HG03108 (cell line): Measurements from ENCODE around the gene ELOVL7.
"Not testable (repeated sequence)": the region's sequence is repeated elsewhere in the genome, so short reads cannot be mapped to it uniquely, and the experiment has no call there.

Source experiments
- ATAC-seq: cut with Tn5 transposase; IDR thresholded peaks from one replicate; pipeline ENCODE4 v1.9.1; 2021; ENCODE audit warnings: moderate library complexity; ENCODE audit not compliant: unreplicated experiment

ELOVL7 gene

DNA sequence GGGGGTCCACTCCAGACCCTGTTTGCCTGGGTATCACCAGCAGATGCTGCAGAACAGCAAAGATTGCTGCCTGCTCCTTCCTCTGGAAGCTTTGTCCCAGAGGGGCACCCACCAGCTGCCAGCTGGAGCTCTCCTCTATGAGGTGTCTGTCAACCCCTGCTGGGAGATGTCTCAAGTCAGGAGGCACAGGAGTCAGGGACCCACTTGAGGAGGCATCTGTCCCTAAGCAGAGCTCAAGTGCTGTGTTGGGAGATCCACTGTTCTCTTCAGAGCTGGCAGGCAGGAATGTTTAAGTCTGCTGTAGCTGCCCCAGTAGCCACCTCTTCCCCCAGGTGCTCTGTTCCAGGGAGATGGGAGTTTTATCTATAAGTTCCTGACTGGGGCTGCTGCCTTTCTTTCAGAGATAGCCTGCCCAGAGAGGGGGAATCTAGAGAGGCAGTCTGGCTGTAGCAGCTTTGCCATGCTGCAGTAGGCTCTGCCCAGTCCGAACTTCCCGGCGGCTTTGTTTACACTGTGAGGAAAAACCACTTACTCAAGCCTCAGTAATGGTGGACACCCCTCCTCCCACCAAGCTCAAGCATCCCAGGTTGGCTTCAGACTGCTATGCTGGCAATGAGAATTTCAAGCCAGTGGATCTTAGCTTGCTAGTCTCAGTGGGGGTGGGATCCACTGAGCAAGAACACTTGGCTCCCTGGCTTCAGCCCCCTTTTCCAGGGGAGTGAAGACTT, 128.7 kb downstream of the ELOVL7 start:
- ATAC-seq: not testable (repeated sequence)

DNA sequence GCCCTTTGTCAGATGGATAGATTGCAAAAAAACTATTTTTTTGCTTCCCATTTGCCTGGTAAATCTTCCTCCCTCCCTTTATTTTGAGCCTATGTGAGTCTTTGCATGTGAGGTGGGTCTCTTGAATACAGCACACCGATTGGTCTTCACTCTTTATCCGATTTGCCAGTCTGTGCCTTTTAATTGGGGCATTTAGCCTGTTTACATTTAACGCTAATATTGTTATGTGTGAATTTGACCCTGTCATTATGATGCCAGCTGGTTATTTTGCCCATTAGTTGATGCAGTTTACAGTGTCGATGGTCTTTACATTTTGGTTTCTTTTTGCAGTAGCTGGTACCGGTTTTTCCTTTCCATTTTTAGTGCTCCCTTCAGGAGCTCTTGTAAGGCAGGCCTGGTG, 131.1 kb downstream of the ELOVL7 start:
- no peak for ATAC-seq

DNA sequence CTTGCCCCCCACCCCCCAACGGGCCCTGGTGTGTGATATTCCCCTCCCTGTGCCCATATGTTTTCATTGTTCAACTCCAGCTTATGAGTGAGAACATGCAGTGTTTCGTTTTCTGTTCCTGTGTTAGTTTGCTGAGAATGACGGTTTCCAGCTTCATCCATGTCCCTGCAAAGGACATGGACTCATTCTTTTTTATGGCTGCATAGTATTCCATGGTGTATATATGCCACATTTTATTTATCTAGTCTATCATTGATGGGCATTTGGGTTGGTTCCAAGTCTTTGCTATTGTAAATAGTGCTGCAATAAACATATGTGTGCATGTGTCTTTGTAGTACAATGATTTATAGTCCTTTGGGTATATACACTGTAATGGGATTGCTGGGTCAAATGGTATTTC, 132.2 kb downstream of the ELOVL7 start:
- ATAC-seq: not testable (repeated sequence)

DNA sequence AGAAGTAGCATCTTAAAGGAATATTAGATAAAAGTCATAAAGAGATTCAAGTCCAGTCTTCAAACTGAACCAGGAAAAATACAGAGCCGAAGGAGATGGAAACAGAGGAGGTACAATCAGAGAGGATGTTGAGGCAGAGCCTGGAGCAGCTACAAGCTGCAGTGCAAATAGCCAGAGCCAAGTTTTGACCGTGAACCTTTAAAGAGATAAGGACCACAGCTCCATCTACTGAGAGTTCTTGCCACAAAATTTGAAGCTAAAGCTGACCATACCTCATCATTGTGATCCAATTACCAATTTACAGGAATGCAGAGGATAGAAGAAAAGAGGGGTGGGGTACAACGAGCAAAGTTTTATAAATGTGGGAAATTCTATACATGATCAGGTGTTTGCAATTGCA, 133.7 kb downstream of the ELOVL7 start:
- no peak for ATAC-seq

DNA sequence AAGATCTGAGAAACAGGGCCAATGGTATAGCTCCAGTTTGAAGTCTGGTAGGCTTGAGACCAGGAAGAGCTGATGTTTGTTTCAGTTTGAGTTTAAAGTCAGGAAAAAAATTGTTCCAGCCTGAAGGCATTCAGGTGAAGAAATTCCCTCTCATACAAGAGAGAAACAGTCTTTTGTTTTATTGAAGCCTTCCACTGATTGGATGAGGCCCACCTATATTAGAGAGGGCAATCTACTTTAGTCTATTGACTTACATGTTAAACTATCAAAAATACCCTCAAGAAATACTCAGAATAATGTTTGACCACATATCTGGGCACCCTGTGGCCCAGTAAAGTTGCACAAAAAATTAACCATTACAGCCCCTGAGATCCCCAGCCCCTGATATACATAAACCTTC, 138.9 kb downstream of the ELOVL7 start:
- no peak for ATAC-seq

DNA sequence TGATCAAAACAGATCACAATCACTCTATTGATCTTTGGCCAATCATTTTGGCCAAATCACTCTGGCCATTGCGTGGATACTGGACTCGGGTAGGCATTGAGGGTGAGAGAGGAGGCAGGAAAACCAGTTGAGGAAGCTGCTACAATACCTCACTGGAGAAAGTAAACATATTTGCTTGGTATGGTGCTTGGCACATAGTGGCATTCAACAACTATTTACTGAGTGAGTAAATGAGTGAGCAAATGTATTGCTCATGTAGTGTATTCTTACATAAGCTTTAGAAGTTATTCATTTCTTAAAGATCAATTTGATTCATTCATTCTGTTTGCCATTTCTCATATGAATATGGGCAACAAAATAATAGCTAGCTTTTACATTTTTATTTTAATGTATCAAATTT, 140.1 kb downstream of the ELOVL7 start:
- no peak for ATAC-seq
